ENCODE measurements around the gene BMPR1A.
"Not testable (repeated sequence)": the region's sequence is repeated elsewhere in the genome, so short reads cannot be mapped to it uniquely, and the experiment has no call there.

- TF ChIP-seq POLR2A, EP300, POLR2AphosphoS5 (IDR thresholded peaks at IDR 0.05): not testable (repeated sequence)
- TF ChIP-seq, protein P1, sequence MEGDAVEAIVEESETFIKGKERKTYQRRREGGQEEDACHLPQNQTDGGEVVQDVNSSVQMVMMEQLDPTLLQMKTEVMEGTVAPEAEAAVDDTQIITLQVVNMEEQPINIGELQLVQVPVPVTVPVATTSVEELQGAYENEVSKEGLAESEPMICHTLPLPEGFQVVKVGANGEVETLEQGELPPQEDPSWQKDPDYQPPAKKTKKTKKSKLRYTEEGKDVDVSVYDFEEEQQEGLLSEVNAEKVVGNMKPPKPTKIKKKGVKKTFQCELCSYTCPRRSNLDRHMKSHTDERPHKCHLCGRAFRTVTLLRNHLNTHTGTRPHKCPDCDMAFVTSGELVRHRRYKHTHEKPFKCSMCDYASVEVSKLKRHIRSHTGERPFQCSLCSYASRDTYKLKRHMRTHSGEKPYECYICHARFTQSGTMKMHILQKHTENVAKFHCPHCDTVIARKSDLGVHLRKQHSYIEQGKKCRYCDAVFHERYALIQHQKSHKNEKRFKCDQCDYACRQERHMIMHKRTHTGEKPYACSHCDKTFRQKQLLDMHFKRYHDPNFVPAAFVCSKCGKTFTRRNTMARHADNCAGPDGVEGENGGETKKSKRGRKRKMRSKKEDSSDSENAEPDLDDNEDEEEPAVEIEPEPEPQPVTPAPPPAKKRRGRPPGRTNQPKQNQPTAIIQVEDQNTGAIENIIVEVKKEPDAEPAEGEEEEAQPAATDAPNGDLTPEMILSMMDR (IDR thresholded peaks at IDR 0.05), result not testable (repeated sequence)
These were observed 191.4 kb downstream of the BMPR1A start for GRCh38 chr10:86947806-86948205.
